HG03280 (cell line): ENCODE measurements around the gene SF3B1.
"Not testable (repeated sequence)": the region's sequence is repeated elsewhere in the genome, so short reads cannot be mapped to it uniquely, and the experiment has no call there.

Source experiments
- ATAC-seq: cut with Tn5 transposase; IDR thresholded peaks from one replicate; pipeline ENCODE4 v1.9.1; 2021; ENCODE audit warnings: mild to moderate bottlenecking, moderate library complexity; ENCODE audit not compliant: unreplicated experiment

Gene SF3B1

DNA sequence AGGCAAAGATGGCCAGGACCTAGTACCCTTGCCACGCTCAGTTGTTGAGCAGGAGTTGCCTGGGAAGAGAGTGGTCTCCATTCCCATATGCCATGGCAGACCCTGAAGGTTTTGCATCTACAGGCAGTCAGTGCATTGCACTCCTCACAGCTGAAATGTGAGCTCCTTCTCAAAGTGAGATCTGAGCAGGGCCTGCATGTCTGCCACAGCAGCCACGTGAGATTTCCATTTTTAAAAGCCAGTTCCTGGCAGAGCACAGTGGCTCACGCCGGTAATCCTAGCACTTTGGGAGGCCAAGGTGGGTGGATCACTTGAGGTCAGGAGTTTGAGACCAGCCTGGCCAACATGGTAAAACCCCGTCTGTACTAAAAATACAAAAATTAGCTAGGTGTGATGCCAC, 90.9 kb downstream of the SF3B1 start:
- ATAC-seq, result not testable (repeated sequence)

DNA sequence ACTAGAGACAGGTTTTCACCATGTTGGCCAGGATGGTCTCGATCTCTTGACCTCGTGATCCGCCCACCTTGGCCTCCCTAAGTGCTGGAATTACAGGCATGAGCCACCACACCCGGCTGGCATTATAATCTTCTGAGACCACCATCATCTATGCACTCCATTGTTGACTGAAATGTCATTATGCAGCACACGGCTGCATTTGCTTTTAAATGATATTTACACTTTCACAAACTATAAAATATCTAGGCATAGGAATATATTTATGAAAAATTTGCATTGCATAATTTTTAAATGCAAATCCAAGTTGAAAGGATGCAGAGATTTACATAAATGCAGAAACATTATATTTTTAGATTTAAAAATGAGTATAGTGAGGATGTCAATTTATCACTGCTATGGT, 94.2 kb downstream of the SF3B1 start:
- ATAC-seq, result no peak
